Nephron progenitor cell (in vitro differentiated cells): ENCODE data around the gene PAX2.

ENCODE experiments used
- DNase-seq: peaks from one replicate; pipeline ENCODE4 v3.0.0; 2021
- H3K27ac Mint-ChIP-seq: 2 replicates; pipeline ENCODE4 v1.8.0; 2021; ENCODE audit warnings: mild to moderate bottlenecking, moderate library complexity, mixed read lengths
- H3K27me3 Mint-ChIP-seq: 2 replicates; pipeline ENCODE4 v1.8.0; 2021; ENCODE audit warnings: mild to moderate bottlenecking, low read depth, mixed read lengths; ENCODE audit not compliant: poor library complexity
- H3K36me3 Mint-ChIP-seq: 2 replicates; pipeline ENCODE4 v1.8.0; 2021; ENCODE audit warnings: low read depth, mixed read lengths
- H3K4me1 Mint-ChIP-seq: 2 replicates; pipeline ENCODE4 v1.8.0; 2021; ENCODE audit warnings: mixed read lengths
- H3K4me3 Mint-ChIP-seq: 2 replicates; pipeline ENCODE4 v1.8.0; 2021; ENCODE audit warnings: mild to moderate bottlenecking, moderate library complexity, mixed read lengths
- H3K9me3 Mint-ChIP-seq: 2 replicates; pipeline ENCODE4 v1.8.0; 2021; ENCODE audit warnings: mild to moderate bottlenecking, moderate library complexity, mixed read lengths
- CTCF ChIP-seq: fragments of 200-600 bp; sonication (generic); IDR thresholded peaks from 2 replicates; pipeline ENCODE4 v1.5.0; 2021; ENCODE audit warnings: antibody characterized with exemption

Gene PAX2

GRCh38 chr10:100807241-100807951, 62.0 kb downstream of the PAX2 start:
- no peak for TF ChIP-seq CTCF
- Mint-ChIP-seq H3K9me3 (no peaks in the 10 kb centered on the region), H3K36me3 (peaks cover 60% of the 10 kb centered on the region), H3K27me3 (peaks cover 19% of the 10 kb centered on the region), H3K4me3 (peak overlapping the region; percentile 56), H3K4me1 (peaks cover 97% of the 10 kb centered on the region), H3K27ac (peak overlapping the region; percentile 57)
- no peak for DNase-seq

GRCh38 chr10:100808876-100809275, 63.5 kb downstream of the PAX2 start:
- peaks cover 19% of the 10 kb centered on the region for H3K27me3 Mint-ChIP-seq
- no peak for DNase-seq
- no peak overlapping the region for H3K27ac Mint-ChIP-seq

GRCh38 chr10:100810091-100810834, 64.9 kb downstream of the PAX2 start:
- Mint-ChIP-seq H3K9me3 (no peaks in the 10 kb centered on the region), H3K27me3 (peaks cover 16% of the 10 kb centered on the region), H3K4me3 (no peak overlapping the region)

More at GRCh38 chr10:100808876-100809275, 63.5 kb downstream of the PAX2 start:
- no peak for TF ChIP-seq CTCF
- H3K36me3 Mint-ChIP-seq, result peaks cover 70% of the 10 kb centered on the region
- H3K4me1 Mint-ChIP-seq, result peaks cover 97% of the 10 kb centered on the region
- no peak overlapping the region for H3K4me3 Mint-ChIP-seq
- no peaks in the 10 kb centered on the region for H3K9me3 Mint-ChIP-seq

GRCh38 chr10:100810835-100811116, 65.4 kb downstream of the PAX2 start:
- Mint-ChIP-seq H3K27me3 (peaks cover 16% of the 10 kb centered on the region), H3K9me3 (no peaks in the 10 kb centered on the region), H3K4me3 (no peak overlapping the region), H3K4me1 (peaks cover 97% of the 10 kb centered on the region), H3K36me3 (peaks cover 76% of the 10 kb centered on the region), H3K27ac (no peak overlapping the region)
- no peak for TF ChIP-seq CTCF
- DNase-seq, result no peak

More at GRCh38 chr10:100810091-100810834, 64.9 kb downstream of the PAX2 start:
- DNase-seq, result no peak
- no peak for TF ChIP-seq CTCF
- H3K4me1 Mint-ChIP-seq, result peaks cover 97% of the 10 kb centered on the region
- H3K27ac Mint-ChIP-seq, result peak overlapping the region; percentile 90
- H3K36me3 Mint-ChIP-seq, result peaks cover 76% of the 10 kb centered on the region

- TF ChIP-seq CTCF, result no peak
- no peak overlapping the region for H3K27ac Mint-ChIP-seq
- no peaks in the 10 kb centered on the region for H3K9me3 Mint-ChIP-seq
- H3K4me1 Mint-ChIP-seq, result peaks cover 97% of the 10 kb centered on the region
- H3K4me3 Mint-ChIP-seq, result no peak overlapping the region
- DNase-seq, result no peak
- H3K36me3 Mint-ChIP-seq, result peaks cover 73% of the 10 kb centered on the region
- peaks cover 13% of the 10 kb centered on the region for H3K27me3 Mint-ChIP-seq
Observed at GRCh38 chr10:100811261-100811660, 65.9 kb downstream of the PAX2 start.
